Neuron (in vitro differentiated cells): ENCODE data around the gene MICAL1.
A peak's percentile ranks its signal among the peaks of the same experiment; 100 is the strongest.
"Not testable (repeated sequence)": the region's sequence is repeated elsewhere in the genome, so short reads cannot be mapped to it uniquely, and the experiment has no call there.

Source experiments
- H2AFZ ChIP-seq: one replicate; pipeline ENCODE4 v1.6.1; 2013; ENCODE audit warnings: low read depth, mild to moderate bottlenecking, inconsistent platforms, low read length, moderate library complexity
- H3K27me3 ChIP-seq: one replicate; pipeline ENCODE4 v1.6.1; 2013; ENCODE audit warnings: low read length; ENCODE audit not compliant: insufficient read depth
- H3K36me3 ChIP-seq: one replicate; pipeline ENCODE4 v1.6.1; 2013; ENCODE audit warnings: low read length; ENCODE audit not compliant: insufficient read depth
- H3K4me1 ChIP-seq: one replicate; pipeline ENCODE4 v1.6.1; 2013; ENCODE audit warnings: low read length; ENCODE audit not compliant: insufficient read depth
- H3K4me3 ChIP-seq: 2 replicates; pipeline ENCODE4 v1.5.1; 2013; ENCODE audit warnings: mild to moderate bottlenecking, low read length, moderate library complexity
- H3K9me3 ChIP-seq: one replicate; pipeline ENCODE4 v1.6.1; 2013; ENCODE audit warnings: low read length

MICAL1 gene

DNA sequence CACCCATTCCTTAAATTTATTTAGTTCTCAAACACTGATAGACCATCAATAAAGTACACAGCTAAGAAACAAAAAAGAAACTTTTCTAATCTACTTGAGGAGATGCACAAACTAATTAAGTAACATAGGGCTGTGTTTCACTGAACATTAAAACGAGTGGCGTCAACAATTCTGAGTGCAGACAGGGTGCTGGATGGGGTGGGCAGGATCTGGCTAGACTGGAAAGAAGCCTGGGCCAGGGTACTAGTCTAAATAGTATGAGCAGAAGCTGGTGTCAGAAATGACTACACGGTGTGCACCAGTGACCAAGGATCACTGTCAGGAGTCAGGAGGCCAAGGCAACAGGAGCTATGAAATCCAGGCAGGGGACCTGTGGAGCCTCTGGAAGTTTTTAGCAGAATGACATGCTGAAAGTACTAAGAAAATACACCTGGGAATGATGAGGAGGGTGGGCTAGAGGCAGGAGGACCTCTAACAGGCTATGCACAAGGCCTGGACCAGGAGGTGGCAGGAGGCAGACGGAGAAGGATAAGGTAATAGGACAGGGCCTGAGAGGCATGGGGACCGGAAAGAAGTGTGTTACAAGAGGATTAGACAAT, 14.1 kb upstream of the MICAL1 start:
- Histone ChIP-seq H3K36me3 (peaks cover 68% of the 10 kb centered on the region), H3K27me3 (no peaks in the 10 kb centered on the region), H3K4me3 (no peak overlapping the region), H3K4me1 (no peaks in the 10 kb centered on the region), H3K9me3 (no peaks in the 10 kb centered on the region), H2AFZ (no peak overlapping the region)

DNA sequence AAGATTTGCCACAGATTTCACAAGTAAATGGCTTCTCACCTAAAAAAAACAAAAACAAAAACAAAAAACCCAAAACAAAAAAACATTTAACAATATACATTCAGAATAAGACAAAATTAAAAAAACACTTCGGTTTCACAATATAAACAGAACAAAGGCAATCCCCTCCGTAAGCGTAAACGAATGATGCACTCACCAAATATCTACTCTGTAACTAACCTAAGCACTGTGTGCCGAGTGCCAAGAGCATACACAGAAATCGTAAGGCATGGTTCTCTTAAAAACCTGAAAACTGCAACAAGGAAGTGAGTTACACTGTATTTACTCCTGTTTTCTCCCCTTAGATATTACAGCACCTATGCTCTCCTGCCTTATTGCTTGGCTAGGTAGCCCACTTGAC, 12.1 kb upstream of the MICAL1 start:
- Histone ChIP-seq H3K9me3 (no peaks in the 10 kb centered on the region), H3K4me1 (no peaks in the 10 kb centered on the region), H3K4me3 (no peak overlapping the region), H2AFZ (no peak overlapping the region), H3K27me3 (no peaks in the 10 kb centered on the region), H3K36me3 (peaks cover 66% of the 10 kb centered on the region)

DNA sequence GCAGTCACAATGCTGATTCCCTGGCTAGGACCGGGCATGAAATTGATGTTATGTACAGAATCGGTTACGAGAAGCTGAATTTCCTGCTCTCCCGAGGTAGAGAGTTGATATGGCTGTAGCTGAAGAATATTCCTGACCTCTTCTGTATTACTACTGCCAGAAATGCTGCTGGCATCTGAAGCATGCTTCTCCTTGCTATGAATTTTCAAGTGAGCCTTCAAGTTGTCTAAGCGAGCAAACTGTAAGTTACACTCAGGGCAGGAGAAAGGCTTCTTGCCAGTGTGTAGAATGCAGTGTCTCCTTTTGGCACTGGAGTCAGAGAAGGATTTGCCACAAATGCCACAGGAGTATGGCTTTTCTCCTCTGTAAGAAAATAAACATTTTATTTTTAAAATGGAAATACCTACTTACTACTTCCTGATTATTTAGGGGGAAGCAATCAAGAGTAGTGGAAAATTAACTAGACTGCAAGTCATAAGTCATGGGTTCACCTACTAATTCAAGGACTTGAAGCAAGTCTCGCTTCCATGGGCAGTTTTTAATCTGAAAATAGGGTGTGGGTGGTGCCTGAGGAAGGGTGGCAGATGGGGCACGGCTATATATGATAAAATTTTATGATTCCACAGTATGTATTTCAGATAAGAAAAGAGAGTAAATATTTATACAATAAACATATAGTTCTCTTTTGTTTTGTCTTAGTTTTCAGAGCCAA, 10.8 kb upstream of the MICAL1 start:
- H3K4me3 ChIP-seq, result no peak overlapping the region
- no peak overlapping the region for H2AFZ ChIP-seq

DNA sequence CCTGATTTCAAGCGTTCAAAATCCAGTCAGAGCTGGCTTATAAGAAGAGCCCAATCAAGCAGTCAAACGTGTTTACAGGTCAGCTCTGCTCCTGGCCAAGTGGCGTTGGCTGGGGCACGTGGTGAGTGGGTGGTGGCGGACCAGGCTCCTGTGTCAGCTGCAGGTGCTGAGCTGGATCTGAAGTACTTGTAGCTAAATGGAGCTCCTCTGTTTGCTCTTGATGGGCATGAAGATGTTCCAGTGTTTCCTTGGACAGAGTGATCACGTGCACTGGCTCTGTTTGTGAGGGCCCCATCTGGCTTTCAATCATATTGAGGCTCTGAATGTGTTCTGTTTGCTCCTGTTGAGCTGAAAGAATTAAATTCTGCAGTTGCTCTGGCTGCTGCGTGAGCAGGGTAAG, 10.2 kb upstream of the MICAL1 start:
- Histone ChIP-seq H3K4me1 (no peaks in the 10 kb centered on the region), H3K27me3 (no peaks in the 10 kb centered on the region), H3K4me3 (no peak overlapping the region), H3K36me3 (peaks cover 57% of the 10 kb centered on the region), H3K9me3 (no peaks in the 10 kb centered on the region), H2AFZ (no peak overlapping the region)

More for the DNA sequence above, 10.8 kb upstream of the MICAL1 start:
- Histone ChIP-seq H3K36me3 (peaks cover 63% of the 10 kb centered on the region), H3K27me3 (no peaks in the 10 kb centered on the region), H3K9me3 (no peaks in the 10 kb centered on the region), H3K4me1 (no peaks in the 10 kb centered on the region)

DNA sequence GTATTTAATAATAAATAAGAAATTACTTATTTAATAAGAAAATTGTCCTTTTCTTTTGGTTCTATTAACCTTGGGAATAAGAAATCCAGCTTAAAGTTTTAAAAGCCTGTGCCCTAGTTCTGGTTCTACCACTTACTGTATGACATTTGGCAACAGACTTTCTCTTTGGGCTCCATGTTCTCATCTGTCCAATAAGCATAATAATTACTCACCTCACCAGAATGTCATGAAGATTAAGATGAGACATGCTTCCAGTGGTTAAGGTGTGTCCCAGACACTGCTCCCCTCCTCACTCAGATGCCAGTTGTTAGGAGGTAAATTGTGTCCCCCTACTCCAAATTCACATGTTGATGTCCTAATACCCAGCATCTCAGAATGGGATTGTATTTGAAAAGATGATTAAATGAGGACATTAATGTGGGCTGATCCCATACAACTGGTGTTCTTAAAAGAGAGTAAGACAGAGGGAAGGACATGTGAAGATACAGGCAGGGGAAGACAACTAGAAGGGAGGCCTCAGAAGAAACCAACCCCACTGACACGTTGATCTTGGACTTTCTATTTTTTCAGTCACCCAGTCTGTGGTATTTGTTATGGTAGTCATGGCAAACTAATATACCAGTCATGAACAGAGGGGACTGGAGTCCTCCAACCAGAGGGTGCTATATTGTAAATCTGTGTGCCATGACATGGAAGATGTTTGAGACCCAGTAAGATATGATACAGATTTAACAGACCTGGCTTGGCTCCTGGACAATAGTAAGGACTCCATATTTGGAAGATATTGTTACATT, 6.4 kb upstream of the MICAL1 start:
- Histone ChIP-seq H3K9me3 (no peaks in the 10 kb centered on the region), H2AFZ (no peak overlapping the region), H3K27me3 (no peaks in the 10 kb centered on the region), H3K4me1 (peaks cover 5% of the 10 kb centered on the region), H3K4me3 (no peak overlapping the region), H3K36me3 (peaks cover 38% of the 10 kb centered on the region)

DNA sequence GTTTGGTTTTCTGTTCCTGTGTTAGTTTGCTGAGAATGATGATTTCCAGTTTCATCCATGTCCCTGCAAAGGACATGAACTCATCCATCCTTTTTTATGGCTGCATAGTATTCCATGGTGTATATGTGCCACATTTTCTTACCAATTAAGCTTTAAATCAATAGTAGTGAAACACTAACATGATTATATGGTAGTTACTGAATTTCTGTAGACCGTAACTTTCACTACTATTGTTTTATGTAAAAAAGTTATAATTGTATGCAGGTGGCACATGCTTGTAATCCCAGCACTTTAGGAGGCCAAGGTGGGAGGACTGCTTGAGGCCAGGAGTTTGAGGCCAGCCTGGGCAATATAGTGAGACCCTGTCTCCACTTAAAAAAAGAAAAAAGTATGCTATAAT, 5.6 kb upstream of the MICAL1 start:
- H3K36me3 ChIP-seq, result peaks cover 36% of the 10 kb centered on the region
- H2AFZ ChIP-seq, H3K4me3 ChIP-seq, H3K27me3 ChIP-seq, H3K9me3 ChIP-seq, H3K4me1 ChIP-seq: not testable (repeated sequence)

DNA sequence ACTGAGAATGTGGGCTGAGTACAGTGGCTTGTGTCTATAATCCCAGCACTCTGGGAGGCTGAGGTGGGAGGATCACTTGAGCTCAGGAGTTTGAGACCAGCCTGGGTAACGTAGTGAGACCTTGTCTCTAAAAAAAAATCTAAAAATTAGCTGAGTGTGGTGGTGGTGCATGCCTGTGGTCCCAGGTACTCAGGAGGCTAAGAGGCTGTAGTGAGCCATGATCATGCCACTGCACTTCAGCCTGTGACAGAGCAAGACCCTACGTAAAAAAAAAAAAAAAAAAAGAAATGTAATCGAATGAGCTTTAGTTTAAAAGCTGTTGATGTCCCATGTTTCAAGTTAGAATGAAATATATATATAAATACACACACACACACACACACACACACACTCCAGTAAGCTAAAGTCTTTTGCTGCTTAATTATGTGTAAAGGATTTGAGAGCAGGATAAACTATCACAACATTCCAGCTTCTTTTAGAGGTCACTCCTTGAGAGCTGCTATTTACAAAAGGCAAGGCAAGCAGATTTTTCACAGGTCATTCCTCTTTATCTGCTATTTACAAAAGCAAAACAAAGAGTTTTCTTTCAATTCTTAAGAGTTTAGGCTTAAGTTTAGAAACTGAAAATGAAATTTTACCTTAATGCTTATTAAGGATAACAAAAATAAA, 4.7 kb upstream of the MICAL1 start:
- Histone ChIP-seq H3K4me1 (peaks cover 10% of the 10 kb centered on the region), H3K27me3 (no peaks in the 10 kb centered on the region), H3K9me3 (no peaks in the 10 kb centered on the region), H2AFZ (no peak overlapping the region), H3K4me3 (no peak overlapping the region), H3K36me3 (peaks cover 28% of the 10 kb centered on the region)

DNA sequence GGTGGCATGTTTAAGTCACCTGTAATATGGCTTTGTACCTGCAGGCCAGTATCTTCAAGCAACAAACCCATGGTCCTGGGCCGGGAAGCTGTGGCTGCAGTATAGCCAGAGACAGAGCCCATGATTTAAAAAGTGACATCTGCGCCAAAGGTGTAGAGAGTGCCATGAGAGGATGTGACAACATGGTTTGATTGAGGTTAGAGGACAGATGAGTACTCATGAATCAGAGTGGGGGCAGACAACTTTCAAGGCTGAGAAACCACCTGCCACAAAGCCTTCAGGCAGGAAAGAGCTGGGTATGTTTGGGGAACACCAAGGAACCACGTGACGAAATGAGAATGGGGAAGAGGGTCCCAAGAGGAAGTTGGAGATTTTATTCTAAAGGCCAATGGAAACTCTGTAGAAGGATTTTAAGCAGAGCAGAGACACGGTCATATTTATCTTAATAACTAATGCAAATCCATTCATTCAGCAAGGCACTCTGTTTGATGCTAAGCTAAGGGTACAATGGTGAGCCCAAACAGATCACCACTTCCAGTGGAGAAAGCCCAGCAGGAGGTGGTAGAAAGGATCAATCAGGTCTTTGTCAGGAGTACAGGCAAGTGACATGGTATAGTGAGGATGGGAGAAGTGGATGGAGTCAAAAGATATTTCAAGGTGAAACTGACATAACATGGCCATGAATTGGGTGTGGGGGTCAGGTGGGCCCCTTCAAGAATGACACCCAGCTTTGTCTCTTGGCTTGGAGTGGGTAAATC, 3.4 kb upstream of the MICAL1 start:
- Histone ChIP-seq H3K4me3 (no peak overlapping the region), H3K9me3 (no peaks in the 10 kb centered on the region), H3K36me3 (peaks cover 15% of the 10 kb centered on the region), H3K4me1 (peaks cover 15% of the 10 kb centered on the region), H3K27me3 (no peaks in the 10 kb centered on the region), H2AFZ (no peak overlapping the region)

DNA sequence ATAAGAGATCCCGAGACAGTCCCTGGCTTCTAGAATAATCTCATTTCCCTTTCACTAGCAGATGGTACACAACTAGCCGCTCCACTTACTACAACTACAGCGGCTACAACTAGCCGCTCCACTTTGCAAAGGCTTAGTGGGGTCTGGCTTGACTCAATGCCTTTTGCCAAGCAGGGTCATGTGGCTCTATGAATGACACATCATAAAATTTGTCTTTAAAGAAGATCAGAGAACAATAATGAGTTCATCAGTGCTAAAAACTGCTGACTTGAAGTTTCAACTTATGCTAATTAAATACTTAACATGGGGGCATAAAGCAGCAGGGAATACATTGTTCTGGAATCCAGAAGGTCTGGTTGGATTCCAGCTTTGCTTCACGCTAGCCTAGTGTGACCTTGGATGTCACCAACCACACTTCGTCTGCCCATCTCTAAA, 2.0 kb upstream of the MICAL1 start:
- H2AFZ ChIP-seq, result no peak overlapping the region
- H3K27me3 ChIP-seq, result no peaks in the 10 kb centered on the region
- no peak overlapping the region for H3K4me3 ChIP-seq
- peaks cover 9% of the 10 kb centered on the region for H3K36me3 ChIP-seq
- no peaks in the 10 kb centered on the region for H3K9me3 ChIP-seq
- H3K4me1 ChIP-seq, result peaks cover 15% of the 10 kb centered on the region

DNA sequence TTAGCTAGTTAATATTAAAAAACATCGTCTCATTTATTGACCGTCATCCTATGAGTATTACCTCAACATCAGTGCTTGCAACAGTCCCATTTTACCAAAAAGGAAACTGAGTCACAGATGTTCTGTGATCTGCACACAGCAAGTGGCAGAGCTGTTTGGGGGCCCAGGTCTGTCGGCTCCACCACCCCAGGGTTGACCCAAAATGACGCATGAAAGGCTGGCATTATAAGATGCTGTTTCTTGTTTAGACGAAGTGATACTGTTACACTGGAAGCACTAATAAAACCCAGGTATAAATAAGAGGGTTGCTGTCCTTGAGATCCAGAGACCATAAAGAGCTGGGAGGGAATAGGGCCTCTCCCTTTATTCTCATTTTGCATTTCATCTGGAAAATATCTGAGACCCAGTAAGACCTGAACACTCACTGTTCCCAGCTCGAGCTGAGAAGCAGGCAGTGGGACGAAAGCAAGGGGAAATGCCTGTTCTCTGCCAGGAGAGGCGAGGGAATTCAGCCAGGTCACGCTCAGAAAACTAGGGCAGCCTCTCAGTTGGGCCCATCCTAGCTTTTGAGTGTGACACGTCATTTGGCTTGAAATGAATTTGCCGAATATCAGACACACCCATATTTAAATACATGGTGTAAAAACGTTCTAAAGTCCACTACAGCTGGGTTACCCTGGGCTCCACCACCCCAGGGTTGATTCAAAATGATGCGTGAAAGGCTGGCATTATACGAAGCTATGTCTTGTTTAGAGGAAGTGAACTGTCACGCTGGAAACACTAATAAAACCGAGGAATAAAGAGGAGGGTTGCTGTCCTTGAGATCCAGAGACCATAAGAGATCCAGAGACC, 1.4 kb upstream of the MICAL1 start:
- no peaks in the 10 kb centered on the region for H3K27me3 ChIP-seq
- no peak overlapping the region for H2AFZ ChIP-seq
- H3K36me3 ChIP-seq, result peaks cover 9% of the 10 kb centered on the region
- no peaks in the 10 kb centered on the region for H3K9me3 ChIP-seq
- H3K4me3 ChIP-seq, result peak overlapping the region; percentile 54
- H3K4me1 ChIP-seq, result peaks cover 15% of the 10 kb centered on the region

DNA sequence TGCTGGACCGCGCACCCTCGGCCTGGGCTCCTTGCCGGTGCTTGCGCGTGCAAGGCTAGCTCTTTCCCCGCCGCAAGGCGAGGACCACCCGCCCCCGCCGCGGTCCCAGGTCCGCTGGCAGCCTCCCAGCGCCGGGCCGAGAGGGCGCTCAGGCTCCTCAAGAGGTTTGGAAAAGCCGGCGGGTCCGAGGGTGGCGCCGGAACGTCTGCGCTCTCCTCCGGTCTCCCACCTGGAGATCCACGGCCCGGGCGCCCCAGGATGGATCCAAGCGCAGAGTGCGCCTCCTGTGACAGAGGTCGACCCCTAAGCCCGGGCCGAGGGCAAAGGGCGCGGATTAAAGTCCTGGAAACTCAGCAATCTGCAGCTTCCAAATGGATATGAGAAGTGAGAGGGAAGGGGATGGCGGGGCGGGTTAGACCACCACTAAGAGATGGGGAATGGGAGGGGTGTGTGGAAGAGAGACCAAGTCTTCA, 575 bp upstream of the MICAL1 start:
- peak overlapping the region; percentile 54 for H3K4me3 ChIP-seq
- no peaks in the 10 kb centered on the region for H3K9me3 ChIP-seq
- peaks cover 15% of the 10 kb centered on the region for H3K4me1 ChIP-seq
- H3K27me3 ChIP-seq, result no peaks in the 10 kb centered on the region
- H2AFZ ChIP-seq, result peak overlapping the region; percentile 24
- H3K36me3 ChIP-seq, result peaks cover 10% of the 10 kb centered on the region
